HEK293 (cell line): ENCODE data around the gene MSANTD3.

Experiments
- CTCF ChIP-seq: fragments of 450-650 bp; formaldehyde crosslinking; IDR thresholded peaks from 2 replicates; pipeline ENCODE4 v1.5.1; 2016; ENCODE audit warnings: missing biosample characterization, missing genetic modification characterization
- EGR2 ChIP-seq: fragments of 450-650 bp; formaldehyde crosslinking; IDR thresholded peaks from 2 replicates; pipeline ENCODE4 v1.5.1; 2016; ENCODE audit warnings: low read depth, missing biosample characterization, missing genetic modification characterization
- GLI4 ChIP-seq: fragments of 450-650 bp; formaldehyde crosslinking; IDR thresholded peaks from 2 replicates; pipeline ENCODE4 v1.5.1; 2016; ENCODE audit warnings: missing biosample characterization, missing genetic modification characterization
- ZNF366 ChIP-seq: fragments of 450-650 bp; formaldehyde crosslinking; conservative IDR thresholded peaks from 2 replicates; pipeline ENCODE4 v1.5.1; 2016; ENCODE audit warnings: missing biosample characterization, missing genetic modification characterization
- ZNF626 ChIP-seq: fragments of 450-650 bp; sonication (Bioruptor Pico); formaldehyde crosslinking; IDR thresholded peaks from 2 replicates; pipeline ENCODE4 v1.5.1; 2018; ENCODE audit warnings: missing biosample characterization, missing genetic modification characterization, inconsistent platforms
- ZNF639 ChIP-seq: fragments of 450-650 bp; formaldehyde crosslinking; IDR thresholded peaks from 2 replicates; pipeline ENCODE4 v1.5.1; 2016; ENCODE audit warnings: missing biosample characterization, missing genetic modification characterization
- TF ChIP-seq, protein P1 (sequence below): fragments of 450-650 bp; formaldehyde crosslinking; IDR thresholded peaks from 2 replicates; pipeline ENCODE4 v1.5.1; 2016; ENCODE audit warnings: missing biosample characterization, missing genetic modification characterization

GRCh38 chr9:100436571-100436970, 9.6 kb downstream of the MSANTD3 start:
- TF ChIP-seq ZNF626 (tag by site-specific recombination) (no peak), GLI4 (tag by site-specific recombination) (no peak), ZNF366 (tag by site-specific recombination) (no peak), ZNF639 (tag by site-specific recombination) (no peak), EGR2 (tag by site-specific recombination) (no peak), CTCF (no peak)
- TF ChIP-seq, protein P1, sequence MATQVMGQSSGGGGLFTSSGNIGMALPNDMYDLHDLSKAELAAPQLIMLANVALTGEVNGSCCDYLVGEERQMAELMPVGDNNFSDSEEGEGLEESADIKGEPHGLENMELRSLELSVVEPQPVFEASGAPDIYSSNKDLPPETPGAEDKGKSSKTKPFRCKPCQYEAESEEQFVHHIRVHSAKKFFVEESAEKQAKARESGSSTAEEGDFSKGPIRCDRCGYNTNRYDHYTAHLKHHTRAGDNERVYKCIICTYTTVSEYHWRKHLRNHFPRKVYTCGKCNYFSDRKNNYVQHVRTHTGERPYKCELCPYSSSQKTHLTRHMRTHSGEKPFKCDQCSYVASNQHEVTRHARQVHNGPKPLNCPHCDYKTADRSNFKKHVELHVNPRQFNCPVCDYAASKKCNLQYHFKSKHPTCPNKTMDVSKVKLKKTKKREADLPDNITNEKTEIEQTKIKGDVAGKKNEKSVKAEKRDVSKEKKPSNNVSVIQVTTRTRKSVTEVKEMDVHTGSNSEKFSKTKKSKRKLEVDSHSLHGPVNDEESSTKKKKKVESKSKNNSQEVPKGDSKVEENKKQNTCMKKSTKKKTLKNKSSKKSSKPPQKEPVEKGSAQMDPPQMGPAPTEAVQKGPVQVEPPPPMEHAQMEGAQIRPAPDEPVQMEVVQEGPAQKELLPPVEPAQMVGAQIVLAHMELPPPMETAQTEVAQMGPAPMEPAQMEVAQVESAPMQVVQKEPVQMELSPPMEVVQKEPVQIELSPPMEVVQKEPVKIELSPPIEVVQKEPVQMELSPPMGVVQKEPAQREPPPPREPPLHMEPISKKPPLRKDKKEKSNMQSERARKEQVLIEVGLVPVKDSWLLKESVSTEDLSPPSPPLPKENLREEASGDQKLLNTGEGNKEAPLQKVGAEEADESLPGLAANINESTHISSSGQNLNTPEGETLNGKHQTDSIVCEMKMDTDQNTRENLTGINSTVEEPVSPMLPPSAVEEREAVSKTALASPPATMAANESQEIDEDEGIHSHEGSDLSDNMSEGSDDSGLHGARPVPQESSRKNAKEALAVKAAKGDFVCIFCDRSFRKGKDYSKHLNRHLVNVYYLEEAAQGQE (tag by site-specific recombination), result no peak
